HUES64 (cell line): ENCODE results near the gene PLCL1.

Experiments used
- H3K27ac ChIP-seq: 2 replicates; pipeline ENCODE4 v1.7.0; 2013; ENCODE audit warnings: low read depth, low read length, inconsistent platforms
- H3K27me3 ChIP-seq: 2 replicates; pipeline ENCODE4 v1.6.1; 2013; ENCODE audit warnings: mild to moderate bottlenecking, low read length; ENCODE audit not compliant: insufficient read depth
- H3K36me3 ChIP-seq: 2 replicates; pipeline ENCODE4 v1.6.1; 2013; ENCODE audit warnings: mild to moderate bottlenecking, low read length; ENCODE audit not compliant: insufficient read depth
- H3K4me1 ChIP-seq: 2 replicates; pipeline ENCODE4 v1.6.1; 2013; ENCODE audit warnings: mild to moderate bottlenecking, low read length, moderate library complexity; ENCODE audit not compliant: insufficient read depth
- H3K4me3 ChIP-seq: 2 replicates; pipeline ENCODE4 v1.5.1; 2013; ENCODE audit warnings: mild to moderate bottlenecking, low read length, moderate library complexity
- H3K9ac ChIP-seq: 2 replicates; pipeline ENCODE4 v1.6.1; 2013; ENCODE audit warnings: mild to moderate bottlenecking, low read depth, low read length
- H3K9me3 ChIP-seq: 2 replicates; pipeline ENCODE4 v1.6.1; 2013; ENCODE audit warnings: low read depth, low read length; ENCODE audit not compliant: insufficient read depth
- WGBS: fragments of 150-250, 120-280 bp; methylation state at CpG from one replicate; pipeline ENCODE4 v1.1.7; 2013; ENCODE audit warnings: missing lambda C conversion rate; 5-methylcytosine and 5-hydroxymethylcytosine counted together

PLCL1 gene

DNA sequence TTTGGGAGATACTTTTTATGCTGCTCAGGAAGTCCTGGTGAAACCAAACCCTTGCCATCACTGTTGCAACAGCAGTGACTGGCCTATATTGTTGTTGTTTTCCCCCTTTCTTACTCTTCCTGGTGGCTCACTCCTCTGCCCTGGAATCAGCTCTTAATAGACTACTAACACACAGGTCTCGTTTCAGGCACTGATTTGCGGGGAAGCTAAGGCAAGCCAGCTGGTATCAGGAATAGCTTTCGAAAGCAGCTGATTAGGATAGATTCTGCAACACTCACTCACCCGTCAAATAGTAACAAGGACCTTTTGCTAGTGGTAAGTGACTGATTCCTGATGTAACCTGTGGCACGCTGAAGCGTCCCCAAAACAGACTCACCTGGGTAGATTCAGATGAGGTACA is 360.4 kb downstream of the PLCL1 start:
- Histone ChIP-seq H3K27me3 (no peaks in the 10 kb centered on the region), H3K27ac (no peak overlapping the region), H3K4me1 (no peaks in the 10 kb centered on the region), H3K9ac (no peak overlapping the region), H3K4me3 (no peak overlapping the region), H3K9me3 (no peaks in the 10 kb centered on the region), H3K36me3 (no peaks in the 10 kb centered on the region)
- WGBS: 96% methylated on average over 6 of the region's 6 CpGs

DNA sequence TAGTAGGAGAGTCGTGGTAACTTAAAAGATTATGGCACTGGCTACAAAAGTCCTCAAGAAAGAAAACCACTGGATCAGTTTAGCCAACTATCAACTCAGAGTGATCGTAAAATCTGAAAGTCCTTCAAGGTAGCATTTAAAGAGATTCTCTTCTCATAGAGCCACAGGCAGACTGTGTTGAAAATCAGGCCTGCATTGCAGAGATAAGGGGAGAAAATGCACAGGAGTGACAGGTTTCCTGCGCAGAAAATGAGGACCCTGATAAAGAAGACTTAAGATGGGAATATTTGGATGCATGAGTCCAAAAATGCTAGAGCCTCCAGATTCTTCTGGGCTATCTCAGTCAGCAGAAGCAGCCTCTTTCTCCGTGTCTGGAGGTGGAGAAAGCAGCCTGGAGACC is 360.9 kb downstream of the PLCL1 start:
- Histone ChIP-seq H3K4me1 (no peaks in the 10 kb centered on the region), H3K27ac (no peak overlapping the region), H3K36me3 (no peaks in the 10 kb centered on the region), H3K9ac (no peak overlapping the region), H3K4me3 (no peak overlapping the region), H3K27me3 (no peaks in the 10 kb centered on the region), H3K9me3 (no peaks in the 10 kb centered on the region)
- WGBS: 94% methylated on average over 4 of the region's 4 CpGs

DNA sequence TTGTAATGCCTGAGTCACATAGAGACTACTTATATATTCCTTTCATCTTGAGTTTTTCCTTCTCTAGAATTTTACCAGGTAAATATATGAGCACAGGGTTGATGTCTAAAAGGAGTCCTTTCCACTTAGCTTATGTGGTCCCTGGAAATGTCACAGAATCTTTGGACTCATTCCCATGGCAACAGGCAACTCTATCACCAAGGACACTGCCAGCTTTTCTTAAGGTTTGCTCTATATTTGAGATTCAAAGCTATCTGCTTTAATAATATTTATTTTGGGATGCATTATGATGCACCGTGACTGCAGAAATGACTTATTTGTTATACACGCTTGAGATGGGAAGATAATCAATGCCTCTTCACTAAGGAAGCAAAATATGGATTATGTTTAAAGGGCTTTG is 363.0 kb downstream of the PLCL1 start:
- Histone ChIP-seq H3K9me3 (no peaks in the 10 kb centered on the region), H3K9ac (no peak overlapping the region), H3K36me3 (no peaks in the 10 kb centered on the region), H3K4me3 (no peak overlapping the region), H3K27ac (no peak overlapping the region), H3K27me3 (no peaks in the 10 kb centered on the region), H3K4me1 (no peaks in the 10 kb centered on the region)
- 96% methylated on average over 2 of the region's 2 CpGs for WGBS

DNA sequence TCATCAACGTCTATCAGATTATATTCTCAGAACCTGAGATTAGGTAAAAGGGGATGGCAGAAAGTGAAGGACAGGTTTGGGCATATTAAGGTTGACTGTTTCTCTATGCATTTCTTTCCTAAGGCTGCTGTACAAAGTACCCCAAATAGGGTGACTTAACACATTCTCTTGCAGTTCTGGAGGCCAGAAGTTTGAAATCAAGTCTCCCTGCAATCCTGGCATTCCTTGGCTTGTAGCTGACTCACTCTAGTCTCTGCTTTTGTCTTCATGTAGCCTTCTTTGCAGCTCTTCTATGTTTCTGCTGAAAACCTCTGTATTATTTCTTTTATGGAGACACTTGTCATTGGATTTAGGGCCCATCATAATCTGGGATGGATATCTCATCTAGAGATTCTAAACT is 364.3 kb downstream of the PLCL1 start:
- H3K36me3 ChIP-seq: no peaks in the 10 kb centered on the region
- no peaks in the 10 kb centered on the region for H3K27me3 ChIP-seq
- H3K9me3 ChIP-seq: no peaks in the 10 kb centered on the region
- H3K4me1 ChIP-seq: no peaks in the 10 kb centered on the region
- H3K27ac ChIP-seq: no peak overlapping the region
- WGBS: 71% methylated on average over 1 of the region's 1 CpG
- H3K4me3 ChIP-seq: no peak overlapping the region
- H3K9ac ChIP-seq: no peak overlapping the region

DNA sequence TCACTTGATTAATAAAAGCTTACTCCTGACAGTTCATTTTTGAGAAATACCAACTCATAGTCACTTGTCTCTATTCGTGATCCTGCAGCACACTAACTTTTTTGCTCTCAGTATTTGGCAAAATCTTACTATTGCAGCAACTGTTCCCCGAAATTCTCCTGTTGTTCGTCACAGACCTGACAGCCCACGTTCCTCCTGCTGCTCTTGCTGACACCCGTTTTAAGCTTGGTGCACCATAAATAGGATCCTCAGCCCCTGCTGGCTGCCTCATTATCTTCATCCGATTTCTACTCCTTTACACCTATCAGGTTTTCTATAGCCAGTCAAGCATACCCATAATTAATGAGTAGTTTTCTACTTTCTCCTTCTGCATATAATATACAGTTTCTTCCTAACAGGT is 368.8 kb downstream of the PLCL1 start:
- Histone ChIP-seq H3K9ac (no peak overlapping the region), H3K4me1 (no peaks in the 10 kb centered on the region), H3K4me3 (no peak overlapping the region), H3K9me3 (peaks cover 1% of the 10 kb centered on the region; the same call in 1 of the 2 replicates), H3K27ac (no peak overlapping the region), H3K36me3 (no peaks in the 10 kb centered on the region), H3K27me3 (no peaks in the 10 kb centered on the region)
- WGBS: 81% methylated on average over 6 of the region's 6 CpGs

DNA sequence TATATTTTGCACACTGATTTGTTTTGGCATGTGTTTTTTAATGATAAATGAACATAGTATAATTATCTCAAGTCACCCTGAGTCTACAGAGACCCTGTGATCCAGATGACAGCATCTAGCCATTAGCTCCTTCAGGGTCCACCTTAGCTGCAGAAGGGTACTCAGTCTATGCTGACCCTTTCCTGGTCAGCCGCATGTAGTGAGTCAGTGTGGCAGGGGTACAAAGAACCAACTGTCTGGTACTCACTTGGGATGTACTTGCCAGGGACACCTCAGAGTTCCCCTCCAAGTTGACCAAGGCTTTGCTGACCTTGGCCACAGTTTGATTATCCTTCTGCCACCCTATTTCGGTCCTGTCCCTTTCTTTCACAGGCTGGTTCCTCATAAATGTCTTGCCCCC is 369.5 kb downstream of the PLCL1 start:
- Histone ChIP-seq H3K27me3 (no peaks in the 10 kb centered on the region), H3K36me3 (no peaks in the 10 kb centered on the region), H3K27ac (no peak overlapping the region), H3K4me3 (no peak overlapping the region), H3K9ac (no peak overlapping the region), H3K4me1 (no peaks in the 10 kb centered on the region), H3K9me3 (peaks cover 7% of the 10 kb centered on the region; the same call in 1 of the 2 replicates)
- WGBS: 94% methylated on average over 2 of the region's 2 CpGs

DNA sequence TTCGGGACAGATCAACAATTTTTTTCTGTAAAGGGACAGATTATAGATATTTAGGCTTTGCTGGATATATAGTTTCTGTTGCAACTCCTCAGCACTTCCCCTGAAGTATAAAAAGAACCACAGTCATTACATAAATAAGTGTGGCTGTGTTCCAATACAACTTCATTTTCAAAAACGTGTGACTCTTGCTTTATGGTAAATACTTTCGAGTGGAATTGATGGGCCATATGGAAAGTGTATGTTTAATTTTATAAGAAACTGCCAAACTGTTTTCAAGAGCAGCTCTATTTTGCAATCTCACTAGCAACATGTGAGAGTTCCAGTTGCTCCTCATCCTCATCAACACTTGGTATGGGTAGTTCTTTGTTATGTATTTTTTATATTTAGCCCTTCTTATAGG is 370.9 kb downstream of the PLCL1 start:
- Histone ChIP-seq H3K27ac (no peak overlapping the region), H3K4me1 (no peaks in the 10 kb centered on the region), H3K4me3 (no peak overlapping the region), H3K36me3 (no peaks in the 10 kb centered on the region), H3K27me3 (no peaks in the 10 kb centered on the region), H3K9me3 (peaks cover 9% of the 10 kb centered on the region; the same call in 1 of the 2 replicates), H3K9ac (no peak overlapping the region)
- WGBS: 86% methylated on average over 3 of the region's 3 CpGs

DNA sequence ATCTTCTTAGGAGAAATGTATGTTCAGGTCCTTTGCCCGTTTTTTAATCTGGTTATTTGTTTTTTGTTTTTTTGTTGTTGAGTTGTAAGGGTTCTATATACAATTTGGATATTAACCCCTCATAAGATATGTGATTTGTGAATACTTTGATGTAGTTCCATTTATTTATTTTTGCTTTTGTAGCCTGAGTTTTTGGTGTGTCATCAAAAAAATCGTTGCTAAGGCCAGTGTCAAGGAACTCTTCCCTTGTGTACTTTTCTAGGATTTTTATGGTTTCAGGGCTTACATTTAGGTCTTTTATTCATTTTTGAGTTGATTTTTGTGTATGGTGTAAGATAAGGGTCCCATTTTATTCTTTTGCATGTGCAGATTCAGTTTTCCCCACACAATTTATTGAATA is 372.6 kb downstream of the PLCL1 start:
- Histone ChIP-seq H3K27me3 (no peaks in the 10 kb centered on the region), H3K9me3 (peaks cover 9% of the 10 kb centered on the region; the same call in 1 of the 2 replicates), H3K9ac (no peak overlapping the region), H3K4me1 (no peaks in the 10 kb centered on the region), H3K36me3 (no peaks in the 10 kb centered on the region), H3K27ac (no peak overlapping the region), H3K4me3 (no peak overlapping the region)
- 86% methylated on average over 2 of the region's 2 CpGs for WGBS

DNA sequence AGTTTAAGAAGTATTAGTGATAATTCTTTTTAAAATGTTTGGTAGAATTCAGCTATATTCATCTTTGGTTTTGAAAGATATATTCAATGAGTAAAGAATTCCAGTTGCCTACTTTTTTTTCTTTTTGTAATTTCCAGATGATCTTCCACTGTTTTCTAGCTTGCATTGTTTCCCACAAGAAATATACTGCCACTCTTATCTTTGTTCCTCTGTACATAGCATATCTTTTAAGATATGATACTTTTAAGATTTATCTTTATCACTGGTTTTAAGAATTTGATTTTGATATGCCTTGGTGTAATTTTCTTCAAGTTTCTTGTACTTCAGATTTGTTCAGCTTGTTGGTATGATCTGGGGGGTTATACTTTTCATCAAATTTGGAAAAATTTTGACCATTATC is 374.4 kb downstream of the PLCL1 start:
- H3K4me1 ChIP-seq: no peaks in the 10 kb centered on the region
- H3K4me3 ChIP-seq: no peak overlapping the region
- no peak overlapping the region for H3K27ac ChIP-seq
- H3K9ac ChIP-seq: no peak overlapping the region
- no peaks in the 10 kb centered on the region for H3K36me3 ChIP-seq
- H3K27me3 ChIP-seq: no peaks in the 10 kb centered on the region
- peaks cover 9% of the 10 kb centered on the region; the same call in 1 of the 2 replicates for H3K9me3 ChIP-seq

DNA sequence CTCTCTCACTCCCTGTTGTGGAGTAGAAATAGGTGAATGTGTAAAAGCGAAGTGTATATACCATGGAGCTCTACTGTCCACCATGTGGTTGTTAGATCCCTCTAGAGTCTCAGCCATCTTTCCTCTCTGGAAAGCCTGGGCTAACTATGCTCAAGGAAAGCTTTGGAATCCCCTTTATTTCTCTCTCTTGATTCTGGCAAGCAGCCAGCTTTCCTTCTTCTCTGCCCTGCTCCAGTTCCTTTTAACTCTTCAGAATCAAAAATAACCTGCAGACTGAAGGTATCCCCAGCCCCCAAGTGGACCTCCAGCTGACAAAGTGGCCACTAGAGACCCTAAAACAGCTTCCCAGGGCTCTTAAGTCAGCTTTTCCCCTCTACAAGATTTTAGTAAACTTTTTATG is 381.9 kb downstream of the PLCL1 start:
- H3K27ac ChIP-seq: no peak overlapping the region

DNA sequence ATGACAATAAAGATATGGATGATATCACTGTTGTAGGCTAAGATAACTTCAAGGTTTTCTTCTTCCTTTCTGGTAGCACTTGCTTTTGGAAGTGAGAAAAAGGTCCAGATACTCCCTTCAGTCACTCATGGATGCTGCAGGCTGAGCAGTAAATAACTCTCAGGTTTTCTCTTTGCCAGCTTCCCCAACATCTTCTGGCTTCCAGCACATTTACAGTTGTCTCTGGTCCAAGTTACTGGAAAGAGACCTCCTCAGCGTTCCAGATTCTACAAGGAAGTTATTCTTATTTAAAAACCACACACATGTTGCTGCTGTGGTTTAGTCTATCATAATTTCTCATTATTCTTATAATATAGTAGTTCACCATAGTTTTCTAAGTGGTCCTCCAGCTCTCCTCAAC is 383.4 kb downstream of the PLCL1 start:
- no peaks in the 10 kb centered on the region for H3K4me1 ChIP-seq
- H3K27me3 ChIP-seq: no peaks in the 10 kb centered on the region
- H3K27ac ChIP-seq: no peak overlapping the region
- 100% methylated on average over 1 of the region's 1 CpG for WGBS
- H3K9ac ChIP-seq: no peak overlapping the region
- H3K4me3 ChIP-seq: no peak overlapping the region
- H3K36me3 ChIP-seq: no peaks in the 10 kb centered on the region
- no peaks in the 10 kb centered on the region for H3K9me3 ChIP-seq

More for the DNA sequence above, 381.9 kb downstream of the PLCL1 start:
- Histone ChIP-seq H3K27me3 (no peaks in the 10 kb centered on the region), H3K9me3 (no peaks in the 10 kb centered on the region), H3K4me1 (no peaks in the 10 kb centered on the region), H3K4me3 (no peak overlapping the region), H3K36me3 (no peaks in the 10 kb centered on the region), H3K9ac (no peak overlapping the region)
- WGBS: 100% methylated on average over 1 of the region's 1 CpG

DNA sequence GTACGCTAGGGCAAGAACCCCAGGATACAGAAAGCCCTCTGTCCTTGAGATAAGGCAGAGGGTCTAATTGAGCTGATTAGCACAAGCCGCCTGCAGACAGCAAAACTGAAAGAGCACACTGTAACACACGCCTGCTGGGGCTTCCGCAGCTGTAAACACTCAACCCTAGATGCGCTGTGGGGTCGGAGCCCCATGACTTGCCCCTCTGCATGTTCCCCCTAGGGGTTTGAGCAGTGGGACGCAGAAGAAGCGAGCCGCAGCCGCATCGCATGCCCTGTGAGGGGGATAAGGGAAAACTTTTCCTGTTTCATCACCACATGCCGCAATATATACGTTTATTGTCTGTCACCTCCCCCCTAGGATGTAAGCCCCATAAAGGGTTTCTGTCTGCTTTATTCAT is 384.6 kb downstream of the PLCL1 start:
- no peaks in the 10 kb centered on the region for H3K36me3 ChIP-seq
- H3K9me3 ChIP-seq: no peaks in the 10 kb centered on the region
- H3K27ac ChIP-seq: no peak overlapping the region
- H3K4me1 ChIP-seq: no peaks in the 10 kb centered on the region
- WGBS: 94% methylated on average over 13 of the region's 13 CpGs
- no peak overlapping the region for H3K9ac ChIP-seq
- no peaks in the 10 kb centered on the region for H3K27me3 ChIP-seq
- no peak overlapping the region for H3K4me3 ChIP-seq
